Gastroesophageal sphincter (tissue), 4 donors: Measurements from ENCODE around the gene PAX7. TPM values are rescaled to one million over a fixed set of nuclear protein-coding genes. Genes with fewer than 3 reads are reported as not detected.

Experiments
- ATAC-seq: fragments of 150-250 bp; one replicate; pipeline ENCODE4 v1.9.1; 2016; ENCODE audit warnings: mild to moderate bottlenecking, moderate library complexity
- H3K27ac ChIP-seq, 4 donors: fragments of 200-600 bp; sonication (generic) in 3 of 4; 1 replicate in 3 of 4; 2 replicates in 1 of 4; pipeline ENCODE4 v1.5.1; 2016 to 2019
- H3K27me3 ChIP-seq: fragments of 200-600 bp; sonication (generic); one replicate; pipeline ENCODE4 v1.5.1; 2019
- H3K36me3 ChIP-seq, 2 donors: fragments of 200-600 bp; sonication (generic); one replicate each; pipeline ENCODE4 v1.5.1; 2019; ENCODE audit warnings: control low read depth in 1 of 2
- H3K4me1 ChIP-seq, 3 donors: fragments of 200-600 bp; sonication (generic); 1 replicate in 2 of 3; 2 replicates in 1 of 3; pipeline ENCODE4 v1.5.1; 2016 to 2019; ENCODE audit warnings: control low read depth in 2 of 3
- H3K4me3 ChIP-seq, 2 donors: fragments of 200-600 bp; sonication (generic); one replicate each; pipeline ENCODE4 v1.5.1; 2019; ENCODE audit warnings: mild to moderate bottlenecking in 1 of 2, moderate library complexity in 1 of 2
- H3K9me3 ChIP-seq, 3 donors: fragments of 200-600 bp; sonication (generic); one replicate each; pipeline ENCODE4 v1.5.1; 2017 to 2019; ENCODE audit warnings: control low read depth in 2 of 3
- CTCF ChIP-seq, 4 experiments: fragments of 200-600 bp in 2 of 4; fragments of 450-650 bp in 2 of 4; sonication (generic) in 1 of 4; IDR thresholded peaks; one replicate each; pipeline ENCODE4 v1.5.1; 2017 to 2019; ENCODE audit warnings: antibody characterized with exemption in 4 of 4, mild to moderate bottlenecking in 2 of 4, moderate library complexity in 2 of 4
- EP300 ChIP-seq: sonication (generic); formaldehyde crosslinking; IDR thresholded peaks from one replicate; pipeline ENCODE4 v1.6.1; 2017; ENCODE audit warnings: antibody characterized with exemption, mild to moderate bottlenecking
- POLR2A ChIP-seq, 2 donors: fragments of 450-650 bp; IDR thresholded peaks; one replicate each; pipeline ENCODE4 v1.6.1; 2017; ENCODE audit warnings: antibody characterized with exemption in 2 of 2, mild to moderate bottlenecking in 2 of 2, moderate library complexity in 1 of 2
- POLR2AphosphoS5 ChIP-seq: sonication (generic); formaldehyde crosslinking; IDR thresholded peaks from one replicate; pipeline ENCODE4 v1.6.1; 2017; ENCODE audit warnings: antibody characterized with exemption
- WGBS, 2 donors: methylation state at CpG; one replicate each; pipeline ENCODE4 v1.1.5; 2018; ENCODE audit warnings: low coverage in 1 of 2; 5-methylcytosine and 5-hydroxymethylcytosine counted together
- total RNA-seq, 4 donors: library from RNA; depleted of rRNA; stranded (reverse); fragments of >200 nt; gene quantifications; one replicate each; pipeline ENCODE4 v1.1.0, GENCODE V29; 2016

PAX7 gene
- total RNA-seq, 4 donors from 2014 or later: not detected

GRCh38 chr1:18632218-18632588 lies 1.6 kb downstream of the PAX7 start:
- TF ChIP-seq POLR2A (IDR thresholded peaks at IDR 0.05) (no peak), EP300 (no peak), POLR2AphosphoS5 (no peak), CTCF (IDR thresholded peaks at IDR 0.05) (no peak)
- Histone ChIP-seq H3K27me3 (peaks cover 100% of the 10 kb centered on the region), H3K4me1 (peaks cover 0 to 27% (median 11%) of the 10 kb centered on the region in 3 donors), H3K4me3 (no peak overlapping the region), H3K9me3 (no peaks in the 10 kb centered on the region), H3K27ac (no peak overlapping the region), H3K36me3 (no peaks in the 10 kb centered on the region)
- WGBS, 2 donors: 2 to 5% methylated on average over 20 of the region's 23 CpGs
- ATAC-seq: no peak

GRCh38 chr1:18632783-18633421 lies 2.3 kb downstream of the PAX7 start:
- WGBS, 2 donors: 7% methylated on average over 3 of the region's 48 CpGs; no CpG with 5 or more reads in 1 of the 2 donors

GRCh38 chr1:18633422-18634155 lies 2.9 kb downstream of the PAX7 start:
- WGBS, 2 donors: 0 to 12% methylated on average over 2 to 5 of the region's 15 CpGs
- Histone ChIP-seq H3K27ac (no peak overlapping the region), H3K27me3 (peaks cover 100% of the 10 kb centered on the region), H3K4me3 (no peak overlapping the region), H3K4me1 (peaks cover 0 to 28% (median 11%) of the 10 kb centered on the region in 3 donors), H3K9me3 (no peaks in the 10 kb centered on the region), H3K36me3 (no peaks in the 10 kb centered on the region)
- ATAC-seq: no peak
- TF ChIP-seq CTCF (IDR thresholded peaks at IDR 0.05) (no peak), POLR2A (IDR thresholded peaks at IDR 0.05) (no peak), EP300 (no peak)

More at GRCh38 chr1:18632783-18633421, 2.3 kb downstream of the PAX7 start:
- TF ChIP-seq CTCF (IDR thresholded peaks at IDR 0.05) (no peak), EP300 (no peak), POLR2AphosphoS5 (no peak), POLR2A (IDR thresholded peaks at IDR 0.05) (no peak)
- Histone ChIP-seq H3K27me3 (peaks cover 100% of the 10 kb centered on the region), H3K36me3 (no peaks in the 10 kb centered on the region), H3K9me3 (no peaks in the 10 kb centered on the region), H3K4me1 (peaks cover 0 to 28% (median 11%) of the 10 kb centered on the region in 3 donors), H3K27ac (no peak overlapping the region), H3K4me3 (no peak overlapping the region)
- no peak for ATAC-seq

GRCh38 chr1:18634276-18634675 lies 3.6 kb downstream of the PAX7 start:
- no peak overlapping the region for H3K4me3 ChIP-seq
- H3K27me3 ChIP-seq: peaks cover 100% of the 10 kb centered on the region
- no peak for ATAC-seq
- TF ChIP-seq POLR2AphosphoS5 (no peak), CTCF (IDR thresholded peaks at IDR 0.05) (no peak), POLR2A (IDR thresholded peaks at IDR 0.05) (no peak), EP300 (no peak)
- WGBS, 2 donors: 0% methylated on average over 2 of the region's 16 CpGs
- no peak overlapping the region for H3K27ac ChIP-seq
- no peaks in the 10 kb centered on the region for H3K36me3 ChIP-seq
- H3K9me3 ChIP-seq: no peaks in the 10 kb centered on the region
- peaks cover 0 to 28% (median 11%) of the 10 kb centered on the region in 3 donors for H3K4me1 ChIP-seq
